GM12875 (cell line): ENCODE results near the gene PARL.

Source experiments
- H3K4me3 ChIP-seq: one replicate; pipeline ENCODE4 v1.5.1; 2011; ENCODE audit warnings: low read depth, low read length, control low read depth
- CTCF ChIP-seq: IDR thresholded peaks from 2 replicates; pipeline ENCODE4 v1.5.1; 2011; ENCODE audit warnings: low read depth, mild to moderate bottlenecking, control low read depth, inconsistent platforms, low read length, moderate library complexity, borderline replicate concordance; ENCODE audit not compliant: insufficient read depth

The PARL gene

GRCh38 chr3:183826448-183827250 is 58.0 kb downstream of the PARL start:
- H3K4me3 ChIP-seq: no peak overlapping the region
- TF ChIP-seq CTCF: no peak

- 0 out of 2 replicates have a peak, but pooled peaks have one; percentile 22 for TF ChIP-seq CTCF
- H3K4me3 ChIP-seq: peak within 1 kb of the TSS; percentile 54
Measured at GRCh38 chr3:183825456-183826161, 59.1 kb downstream of the PARL start, which contains the start of gene MAP6D1. Gene MAP6D1, minus strand, starts transcription at chr3:183825577. Its CDS starts 30 bp downstream, at chr3:183825547.

DNA sequence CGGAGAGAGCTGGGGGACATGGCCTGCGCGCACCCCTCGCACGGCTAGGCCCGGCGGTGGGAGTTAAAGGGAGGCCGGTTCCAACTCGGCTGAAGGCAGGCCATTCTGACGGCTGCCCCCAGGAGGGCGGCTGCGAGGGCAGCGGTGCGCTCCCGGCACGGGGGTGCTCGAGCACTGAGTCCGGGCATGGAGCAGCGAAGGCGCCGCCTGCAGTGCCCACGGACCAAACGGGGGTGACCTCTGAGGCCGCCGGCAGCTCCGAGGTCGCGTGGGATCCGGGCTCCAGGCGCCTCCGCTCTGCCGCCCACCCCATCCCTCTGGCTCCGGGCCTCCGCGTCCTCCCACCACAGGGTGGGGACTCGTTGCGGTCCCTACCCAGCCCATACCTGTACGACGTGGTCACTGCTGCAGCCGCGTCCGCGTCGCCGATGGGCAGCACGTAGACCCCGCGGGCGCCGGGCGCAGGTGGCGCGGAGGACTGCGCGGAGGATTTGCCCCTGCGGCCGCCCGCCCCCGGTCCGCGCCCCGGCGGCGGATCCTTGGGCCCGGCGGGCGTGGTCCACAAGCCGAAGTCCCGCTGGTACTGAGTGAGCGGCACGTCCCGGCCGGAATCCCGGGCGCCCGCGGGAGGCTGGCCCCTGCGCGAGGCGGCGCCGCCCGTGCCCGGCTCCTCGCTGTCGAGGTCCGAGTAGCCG is 59.8 kb downstream of the PARL start:
- no peak for TF ChIP-seq CTCF
- peak overlapping the region; percentile 54 for H3K4me3 ChIP-seq

GRCh38 chr3:183823963-183824362 is 60.7 kb downstream of the PARL start:
- H3K4me3 ChIP-seq: no peak overlapping the region
- TF ChIP-seq CTCF: no peak

DNA sequence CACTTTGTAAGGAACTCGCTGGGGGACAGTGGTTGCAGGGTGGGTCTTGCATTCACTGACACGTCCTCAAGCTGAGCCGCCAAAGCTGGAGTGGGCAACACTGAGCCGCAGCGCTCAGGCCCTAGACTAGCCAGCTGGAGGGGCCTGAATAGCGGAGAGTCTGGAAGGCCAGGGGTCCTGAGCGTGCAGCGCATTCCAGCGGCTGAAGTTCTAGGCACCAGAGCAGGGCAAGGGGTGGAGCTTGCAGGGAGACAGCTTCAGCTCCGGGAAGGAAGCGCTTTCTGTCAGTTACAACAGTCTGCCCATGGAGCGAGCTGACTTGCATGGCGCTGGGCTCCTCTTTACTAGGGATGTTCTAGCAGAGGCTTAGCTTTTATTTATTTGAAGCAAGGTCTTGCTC is 62.0 kb downstream of the PARL start:
- no peak for TF ChIP-seq CTCF
- H3K4me3 ChIP-seq: no peak overlapping the region

GRCh38 chr3:183819831-183820230 is 64.8 kb downstream of the PARL start:
- TF ChIP-seq CTCF: no peak
- no peak overlapping the region for H3K4me3 ChIP-seq
